ENCODE results near the gene CAMK4.

DNA sequence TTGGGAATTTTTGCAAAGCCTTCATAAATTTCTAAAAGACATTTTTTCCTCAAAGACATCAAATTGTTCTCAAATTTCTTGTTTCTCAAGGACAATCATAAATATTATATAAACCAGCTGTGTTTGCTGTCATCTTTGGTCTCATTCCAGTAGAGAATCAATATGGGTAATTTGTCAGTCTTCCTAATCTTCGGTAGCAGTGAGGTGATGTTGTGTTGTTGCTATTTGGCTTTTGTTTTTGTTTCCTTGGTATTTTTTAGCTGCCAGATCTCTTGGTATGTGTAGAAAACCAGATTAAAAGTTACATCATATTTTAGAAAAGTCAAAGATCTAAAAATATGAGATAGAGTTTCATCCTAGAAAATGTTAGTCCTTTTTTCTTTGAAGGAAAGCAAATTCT lies 87.5 kb downstream of the CAMK4 start:
- TF ChIP-seq, protein P1, sequence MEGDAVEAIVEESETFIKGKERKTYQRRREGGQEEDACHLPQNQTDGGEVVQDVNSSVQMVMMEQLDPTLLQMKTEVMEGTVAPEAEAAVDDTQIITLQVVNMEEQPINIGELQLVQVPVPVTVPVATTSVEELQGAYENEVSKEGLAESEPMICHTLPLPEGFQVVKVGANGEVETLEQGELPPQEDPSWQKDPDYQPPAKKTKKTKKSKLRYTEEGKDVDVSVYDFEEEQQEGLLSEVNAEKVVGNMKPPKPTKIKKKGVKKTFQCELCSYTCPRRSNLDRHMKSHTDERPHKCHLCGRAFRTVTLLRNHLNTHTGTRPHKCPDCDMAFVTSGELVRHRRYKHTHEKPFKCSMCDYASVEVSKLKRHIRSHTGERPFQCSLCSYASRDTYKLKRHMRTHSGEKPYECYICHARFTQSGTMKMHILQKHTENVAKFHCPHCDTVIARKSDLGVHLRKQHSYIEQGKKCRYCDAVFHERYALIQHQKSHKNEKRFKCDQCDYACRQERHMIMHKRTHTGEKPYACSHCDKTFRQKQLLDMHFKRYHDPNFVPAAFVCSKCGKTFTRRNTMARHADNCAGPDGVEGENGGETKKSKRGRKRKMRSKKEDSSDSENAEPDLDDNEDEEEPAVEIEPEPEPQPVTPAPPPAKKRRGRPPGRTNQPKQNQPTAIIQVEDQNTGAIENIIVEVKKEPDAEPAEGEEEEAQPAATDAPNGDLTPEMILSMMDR (tag by site-specific recombination; IDR thresholded peaks at IDR 0.05), result no peak
- TF ChIP-seq MZF1 (tag by site-specific recombination; IDR thresholded peaks at IDR 0.05; ENCODE audit: borderline replicate concordance) (no peak), ZNF549 (tag by site-specific recombination; IDR thresholded peaks at IDR 0.05) (no peak), YY1 (tag by site-specific recombination; IDR thresholded peaks at IDR 0.05) (no peak), TCF7L2 (IDR thresholded peaks at IDR 0.05; ENCODE audit: borderline replicate concordance, low read depth, low read length) (no peak)
- TF ChIP-seq, protein P2, sequence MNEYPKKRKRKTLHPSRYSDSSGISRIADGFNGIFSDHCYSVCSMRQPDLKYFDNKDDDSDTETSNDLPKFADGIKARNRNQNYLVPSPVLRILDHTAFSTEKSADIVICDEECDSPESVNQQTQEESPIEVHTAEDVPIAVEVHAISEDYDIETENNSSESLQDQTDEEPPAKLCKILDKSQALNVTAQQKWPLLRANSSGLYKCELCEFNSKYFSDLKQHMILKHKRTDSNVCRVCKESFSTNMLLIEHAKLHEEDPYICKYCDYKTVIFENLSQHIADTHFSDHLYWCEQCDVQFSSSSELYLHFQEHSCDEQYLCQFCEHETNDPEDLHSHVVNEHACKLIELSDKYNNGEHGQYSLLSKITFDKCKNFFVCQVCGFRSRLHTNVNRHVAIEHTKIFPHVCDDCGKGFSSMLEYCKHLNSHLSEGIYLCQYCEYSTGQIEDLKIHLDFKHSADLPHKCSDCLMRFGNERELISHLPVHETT (tag by site-specific recombination; IDR thresholded peaks at IDR 0.05), result no peak

Measured in HEK293 (cell line).